Right atrium auricular region (tissue), 2 donors: ENCODE results near the gene ZNF641. TPM values are rescaled to one million over a fixed set of nuclear protein-coding genes. Genes with fewer than 3 reads are reported as not detected.
"Not testable (repeated sequence)": the region's sequence is repeated elsewhere in the genome, so short reads cannot be mapped to it uniquely, and the experiment has no call there.

Source experiments
- DNase-seq: peaks from one replicate; pipeline ENCODE4 v3.0.0-alpha.2; 2019; ENCODE audit warnings: low spot score
- H3K27ac ChIP-seq, 2 donors: fragments of 200-600 bp; sonication (generic); 1 replicate in 1 of 2; 2 replicates in 1 of 2; pipeline ENCODE4 v1.5.1; 2016 to 2019
- H3K27me3 ChIP-seq, 2 donors: fragments of 200-600 bp; sonication (generic); one replicate each; pipeline versions ENCODE4 v1.5.1 to v1.6.0; 2017 to 2019
- H3K36me3 ChIP-seq: fragments of 200-600 bp; sonication (generic); one replicate; pipeline ENCODE4 v1.5.1; 2016
- H3K4me1 ChIP-seq, 2 donors: fragments of 200-600 bp; sonication (generic); one replicate each; pipeline versions ENCODE4 v1.5.1 to v1.6.0; 2017 to 2019
- H3K4me3 ChIP-seq, 2 donors: fragments of 200-600 bp; sonication (generic); 1 replicate in 1 of 2; 2 replicates in 1 of 2; pipeline ENCODE4 v1.5.1; 2017 to 2019; ENCODE audit warnings: mild to moderate bottlenecking in 1 of 2, moderate library complexity in 1 of 2
- H3K9me3 ChIP-seq, 2 donors: fragments of 200-600 bp; sonication (generic); one replicate each; pipeline ENCODE4 v1.5.1; 2019
- CTCF ChIP-seq, 2 donors: fragments of 200-600 bp; sonication (generic); IDR thresholded peaks; one replicate each; pipeline ENCODE4 v1.5.1; 2019; ENCODE audit warnings: antibody characterized with exemption in 2 of 2
- total RNA-seq, 2 donors: library from RNA; depleted of rRNA; stranded (reverse); fragments of >200 nt; gene quantifications; one replicate each; pipeline ENCODE4 v1.1.0, GENCODE V29; 2016

Gene ZNF641
- total RNA-seq, 2 donors from 2014 or later, result 18.1 to 19.1 TPM

GRCh38 chr12:48334808-48335207 is 15.9 kb downstream of the ZNF641 start:
- no peaks in the 10 kb centered on the region for H3K36me3 ChIP-seq
- no peaks in the 10 kb centered on the region for H3K27me3 ChIP-seq
- TF ChIP-seq CTCF (IDR thresholded peaks at IDR 0.05), result no peak
- H3K9me3 ChIP-seq, result no peaks in the 10 kb centered on the region
- no peak overlapping the region for H3K27ac ChIP-seq
- H3K4me1 ChIP-seq, result no peaks in the 10 kb centered on the region
- no peak overlapping the region for H3K4me3 ChIP-seq
- no peak for DNase-seq

GRCh38 chr12:48333680-48334079 is 17.0 kb downstream of the ZNF641 start:
- H3K36me3 ChIP-seq, H3K4me1 ChIP-seq, H3K27me3 ChIP-seq, H3K4me3 ChIP-seq, H3K9me3 ChIP-seq, DNase-seq, H3K27ac ChIP-seq: not testable (repeated sequence)

GRCh38 chr12:48331399-48331798 is 19.3 kb downstream of the ZNF641 start:
- H3K27me3 ChIP-seq, result no peaks in the 10 kb centered on the region
- DNase-seq, result no peak
- H3K36me3 ChIP-seq, result no peaks in the 10 kb centered on the region
- no peaks in the 10 kb centered on the region for H3K9me3 ChIP-seq
- no peaks in the 10 kb centered on the region for H3K4me1 ChIP-seq
- no peak overlapping the region for H3K4me3 ChIP-seq
- no peak for TF ChIP-seq CTCF (IDR thresholded peaks at IDR 0.05)
- no peak overlapping the region for H3K27ac ChIP-seq

- no peaks in the 10 kb centered on the region for H3K27me3 ChIP-seq
- no peak for DNase-seq
- no peaks in the 10 kb centered on the region for H3K4me1 ChIP-seq
- no peak for TF ChIP-seq CTCF (IDR thresholded peaks at IDR 0.05)
- no peak overlapping the region for H3K27ac ChIP-seq
- no peaks in the 10 kb centered on the region for H3K9me3 ChIP-seq
- H3K4me3 ChIP-seq, result no peak overlapping the region
- H3K36me3 ChIP-seq, result no peaks in the 10 kb centered on the region
Measured at GRCh38 chr12:48329199-48329939, 21.4 kb downstream of the ZNF641 start.

- DNase-seq, result no peak
- H3K27ac ChIP-seq, result no peak overlapping the region
- no peaks in the 10 kb centered on the region for H3K9me3 ChIP-seq
- no peaks in the 10 kb centered on the region for H3K4me1 ChIP-seq
- no peak for TF ChIP-seq CTCF (IDR thresholded peaks at IDR 0.05)
- no peaks in the 10 kb centered on the region for H3K36me3 ChIP-seq
- H3K27me3 ChIP-seq, result no peaks in the 10 kb centered on the region
- H3K4me3 ChIP-seq, result no peak overlapping the region
Measured at GRCh38 chr12:48316491-48316890, 34.2 kb downstream of the ZNF641 start.

- Histone ChIP-seq H3K4me1 (no peaks in the 10 kb centered on the region), H3K27ac (no peak overlapping the region), H3K36me3 (no peaks in the 10 kb centered on the region), H3K27me3 (no peaks in the 10 kb centered on the region), H3K4me3 (no peak overlapping the region), H3K9me3 (no peaks in the 10 kb centered on the region)
- no peak for TF ChIP-seq CTCF (IDR thresholded peaks at IDR 0.05)
- DNase-seq, result no peak
Measured at GRCh38 chr12:48311313-48311712, 39.4 kb downstream of the ZNF641 start.
